Measurements from ENCODE around the gene PACRG.

Gene PACRG

GRCh38 chr6:163137398-163137881 lies 409.7 kb downstream of the PACRG start:
- no peak for DNase-seq (ENCODE audit: low spot score)

GRCh38 chr6:163146036-163146435 lies 418.3 kb downstream of the PACRG start:
- no peak for DNase-seq (ENCODE audit: low spot score)

- no peak for DNase-seq (ENCODE audit: low spot score)
These were observed 420.2 kb downstream of the PACRG start for GRCh38 chr6:163147994-163148393.

- no peak for DNase-seq (ENCODE audit: low spot score)
These were observed 420.9 kb downstream of the PACRG start for GRCh38 chr6:163148451-163149278.

- DNase-seq (ENCODE audit: low spot score), result no peak
These were observed 421.6 kb downstream of the PACRG start for GRCh38 chr6:163149279-163149848.

GRCh38 chr6:163151212-163151611 lies 423.4 kb downstream of the PACRG start:
- no peak for DNase-seq (ENCODE audit: low spot score)

GRCh38 chr6:163152701-163153100 lies 424.9 kb downstream of the PACRG start:
- DNase-seq (ENCODE audit: low spot score), result no peak

GRCh38 chr6:163159110-163159509 lies 431.3 kb downstream of the PACRG start:
- DNase-seq (ENCODE audit: low spot score), result no peak

- no peak for DNase-seq (ENCODE audit: low spot score)
These were observed 431.9 kb downstream of the PACRG start for GRCh38 chr6:163159689-163160088.

GRCh38 chr6:163162007-163162873 lies 434.5 kb downstream of the PACRG start:
- DNase-seq (ENCODE audit: low spot score), result no peak

- no peak for DNase-seq (ENCODE audit: low spot score)
These were observed 435.1 kb downstream of the PACRG start for GRCh38 chr6:163162874-163163213.

- DNase-seq (ENCODE audit: low spot score), result no peak
These were observed 436.6 kb downstream of the PACRG start for GRCh38 chr6:163164175-163164900.

- no peak for DNase-seq (ENCODE audit: low spot score)
These were observed 437.6 kb downstream of the PACRG start for GRCh38 chr6:163165155-163165910.

- DNase-seq (ENCODE audit: low spot score), result no peak
These were observed 438.1 kb downstream of the PACRG start for GRCh38 chr6:163165922-163166321.

- no peak for DNase-seq (ENCODE audit: low spot score)
These were observed 438.7 kb downstream of the PACRG start for GRCh38 chr6:163166507-163166906.

GRCh38 chr6:163169521-163169920 lies 441.7 kb downstream of the PACRG start:
- no peak for DNase-seq (ENCODE audit: low spot score)

GRCh38 chr6:163170294-163170883 lies 442.6 kb downstream of the PACRG start:
- no peak for DNase-seq (ENCODE audit: low spot score)

- DNase-seq (ENCODE audit: low spot score), result no peak
These were observed 446.0 kb downstream of the PACRG start for GRCh38 chr6:163173741-163174140.

- DNase-seq (ENCODE audit: low spot score), result no peak
These were observed 447.5 kb downstream of the PACRG start for GRCh38 chr6:163175301-163175700.

GRCh38 chr6:163176097-163176496 lies 448.3 kb downstream of the PACRG start:
- DNase-seq (ENCODE audit: low spot score), result no peak

GRCh38 chr6:163177007-163177406 lies 449.2 kb downstream of the PACRG start:
- no peak for DNase-seq (ENCODE audit: low spot score)
